ENCODE measurements around the gene ALOX15B.
"Not testable (repeated sequence)": the region's sequence is repeated elsewhere in the genome, so short reads cannot be mapped to it uniquely, and the experiment has no call there.

Gene ALOX15B

GRCh38 chr17:8056232-8056975 lies 17.5 kb downstream of the ALOX15B start:
- no peak overlapping the region for H3K4me3 Mint-ChIP-seq
- no peak for DNase-seq
- peaks cover 12% of the 10 kb centered on the region for H3K4me1 Mint-ChIP-seq
- H3K36me3 Mint-ChIP-seq (ENCODE audit: low read depth), result no peaks in the 10 kb centered on the region
- no peaks in the 10 kb centered on the region for H3K9me3 Mint-ChIP-seq
- peaks cover 51% of the 10 kb centered on the region for H3K27me3 Mint-ChIP-seq (ENCODE audit: low read depth, poor library complexity)
- no peak overlapping the region for H3K27ac Mint-ChIP-seq
- no peak for TF ChIP-seq CTCF (IDR thresholded peaks at IDR 0.05)

GRCh38 chr17:8056976-8057625 lies 18.2 kb downstream of the ALOX15B start:
- peaks cover 3% of the 10 kb centered on the region for H3K9me3 Mint-ChIP-seq
- no peak overlapping the region for H3K27ac Mint-ChIP-seq
- TF ChIP-seq CTCF (IDR thresholded peaks at IDR 0.05), result no peak
- H3K27me3 Mint-ChIP-seq (ENCODE audit: low read depth, poor library complexity), result peaks cover 58% of the 10 kb centered on the region
- no peak overlapping the region for H3K4me3 Mint-ChIP-seq
- H3K36me3 Mint-ChIP-seq (ENCODE audit: low read depth), result no peaks in the 10 kb centered on the region
- no peak for DNase-seq
- peaks cover 12% of the 10 kb centered on the region for H3K4me1 Mint-ChIP-seq

GRCh38 chr17:8057691-8058114 lies 18.8 kb downstream of the ALOX15B start:
- Mint-ChIP-seq H3K4me1 (peaks cover 16% of the 10 kb centered on the region), H3K36me3 (ENCODE audit: low read depth) (no peaks in the 10 kb centered on the region), H3K9me3 (peaks cover 3% of the 10 kb centered on the region), H3K4me3 (no peak overlapping the region), H3K27ac (no peak overlapping the region), H3K27me3 (ENCODE audit: low read depth, poor library complexity) (peaks cover 64% of the 10 kb centered on the region)
- TF ChIP-seq CTCF (IDR thresholded peaks at IDR 0.05), result peak; percentile 73
- DNase-seq, result peak; percentile 57

GRCh38 chr17:8059131-8059530 lies 20.3 kb downstream of the ALOX15B start:
- no peak overlapping the region for H3K4me3 Mint-ChIP-seq
- DNase-seq, result no peak
- TF ChIP-seq CTCF (IDR thresholded peaks at IDR 0.05), result no peak
- no peaks in the 10 kb centered on the region for H3K36me3 Mint-ChIP-seq (ENCODE audit: low read depth)
- H3K4me1 Mint-ChIP-seq, result peaks cover 26% of the 10 kb centered on the region
- H3K9me3 Mint-ChIP-seq, result peaks cover 3% of the 10 kb centered on the region
- H3K27ac Mint-ChIP-seq, result no peak overlapping the region
- H3K27me3 Mint-ChIP-seq (ENCODE audit: low read depth, poor library complexity), result peaks cover 72% of the 10 kb centered on the region

- TF ChIP-seq CTCF (IDR thresholded peaks at IDR 0.05), result peak; percentile 73
- peaks cover 3% of the 10 kb centered on the region for H3K9me3 Mint-ChIP-seq
- H3K4me3 Mint-ChIP-seq, result no peak overlapping the region
- peaks cover 26% of the 10 kb centered on the region for H3K4me1 Mint-ChIP-seq
- peaks cover 76% of the 10 kb centered on the region for H3K27me3 Mint-ChIP-seq (ENCODE audit: low read depth, poor library complexity)
- H3K36me3 Mint-ChIP-seq (ENCODE audit: low read depth), result no peaks in the 10 kb centered on the region
- peak; percentile 65 for DNase-seq
- H3K27ac Mint-ChIP-seq, result no peak overlapping the region
These were observed 21.4 kb downstream of the ALOX15B start for GRCh38 chr17:8060274-8060673.

GRCh38 chr17:8061851-8062250 lies 23.0 kb downstream of the ALOX15B start:
- Mint-ChIP-seq H3K4me1 (peaks cover 20% of the 10 kb centered on the region), H3K27me3 (ENCODE audit: low read depth, poor library complexity) (peaks cover 91% of the 10 kb centered on the region)
- H3K9me3 Mint-ChIP-seq; H3K27ac Mint-ChIP-seq; DNase-seq; H3K4me3 Mint-ChIP-seq; H3K36me3 Mint-ChIP-seq (ENCODE audit: low read depth): not testable (repeated sequence)
